ENCODE measurements around the gene CCDC184.
"Not testable (repeated sequence)": the region's sequence is repeated elsewhere in the genome, so short reads cannot be mapped to it uniquely, and the experiment has no call there.

Gene CCDC184

GRCh38 chr12:48203192-48203591 lies 19.7 kb downstream of the CCDC184 start, which contains the start of gene OR10AD1:
TSS of gene OR10AD1 (minus strand) at chr12:48203292. CDS start at chr12:48203292, 0 bp downstream.
- DNase-seq (ENCODE audit: low read depth): no peak

- not testable (repeated sequence) for DNase-seq (ENCODE audit: low read depth)
Observed at GRCh38 chr12:48209495-48209894, 26.1 kb downstream of the CCDC184 start.

GRCh38 chr12:48216785-48217184 lies 33.3 kb downstream of the CCDC184 start:
- no peak for DNase-seq (ENCODE audit: low read depth)

GRCh38 chr12:48219631-48220030 lies 36.2 kb downstream of the CCDC184 start:
- no peak for DNase-seq (ENCODE audit: low read depth)

GRCh38 chr12:48220701-48221100 lies 37.3 kb downstream of the CCDC184 start:
- no peak for DNase-seq (ENCODE audit: low read depth)

- no peak for DNase-seq (ENCODE audit: low read depth)
Observed at GRCh38 chr12:48221645-48222044, 38.2 kb downstream of the CCDC184 start.

- not testable (repeated sequence) for DNase-seq (ENCODE audit: low read depth)
Observed at GRCh38 chr12:48224533-48224932, 41.1 kb downstream of the CCDC184 start.

- DNase-seq (ENCODE audit: low read depth): not testable (repeated sequence)
Observed at GRCh38 chr12:48231169-48231958, 47.9 kb downstream of the CCDC184 start.

Measured in HS-5 (cell line).